ENCODE measurements around the gene RNU4-1.

- TF ChIP-seq SIN3A (IDR thresholded peaks at IDR 0.05; ENCODE audit: borderline replicate concordance, insufficient read depth, low read depth, low read length) (no peak), CTCF (IDR thresholded peaks at IDR 0.05) (no peak)
Observed at GRCh38 chr12:120259418-120260202, 33.4 kb downstream of the RNU4-1 start.

All from Panc1 (cell line).